Activated CD4-positive, alpha-beta T cell treated with anti-CD3 and anti-CD28 coated beads, Interleukin-2, amount 50 U/mL, for 1 hour (primary cell): ENCODE measurements around the gene RAN.
"Not testable (repeated sequence)": the region's sequence is repeated elsewhere in the genome, so short reads cannot be mapped to it uniquely, and the experiment has no call there.

Experiments used
- DNase-seq: peaks from one replicate; pipeline ENCODE4 v3.0.0-alpha.2; 2020

RAN gene

GRCh38 chr12:130879212-130879686, 7.4 kb downstream of the RAN start:
- DNase-seq = no peak

GRCh38 chr12:130879781-130880389, 8.0 kb downstream of the RAN start:
- DNase-seq = no peak

- DNase-seq = no peak
Observed at GRCh38 chr12:130880411-130880885, 8.6 kb downstream of the RAN start.

GRCh38 chr12:130881046-130881445, 9.2 kb downstream of the RAN start:
- no peak for DNase-seq

- no peak for DNase-seq
Observed at GRCh38 chr12:130881548-130881947, 9.7 kb downstream of the RAN start.

- not testable (repeated sequence) for DNase-seq
Observed at GRCh38 chr12:130887190-130887589, 15.3 kb downstream of the RAN start.

GRCh38 chr12:130904064-130904463, 32.2 kb downstream of the RAN start:
- DNase-seq = no peak

- DNase-seq = not testable (repeated sequence)
Observed at GRCh38 chr12:130904936-130905455, 33.1 kb downstream of the RAN start.

GRCh38 chr12:130909111-130909510, 37.2 kb downstream of the RAN start:
- no peak for DNase-seq

- no peak for DNase-seq
Observed at GRCh38 chr12:130911193-130911592, 39.3 kb downstream of the RAN start.

GRCh38 chr12:130911933-130912332, 40.1 kb downstream of the RAN start:
- no peak for DNase-seq

GRCh38 chr12:130916241-130916911, 44.5 kb downstream of the RAN start:
- no peak for DNase-seq

GRCh38 chr12:130917607-130918006, 45.7 kb downstream of the RAN start:
- DNase-seq = no peak

GRCh38 chr12:130919086-130919485, 47.2 kb downstream of the RAN start:
- DNase-seq = no peak

- no peak for DNase-seq
Observed at GRCh38 chr12:130920119-130920703, 48.3 kb downstream of the RAN start.

GRCh38 chr12:130920723-130921381, 49.0 kb downstream of the RAN start:
- no peak for DNase-seq

- no peak for DNase-seq
Observed at GRCh38 chr12:130922511-130922953, 50.7 kb downstream of the RAN start.

- DNase-seq = no peak
Observed at GRCh38 chr12:130924966-130925665, 53.2 kb downstream of the RAN start.

- no peak for DNase-seq
Observed at GRCh38 chr12:130925666-130926015, 53.8 kb downstream of the RAN start.
